Activated CD8-positive, alpha-beta T cell treated with anti-CD3 and anti-CD28 coated beads for 36 hours (primary cell): Measurements from ENCODE around the gene FBXW9. TPM values are rescaled to one million over a fixed set of nuclear protein-coding genes. Genes with fewer than 3 reads are reported as not detected.

Source experiments
- ATAC-seq: fragments of 200-7000 bp; cut with Tn5 transposase; one replicate; pipeline ENCODE4 v1.10.0; 2021; ENCODE audit warnings: mild to moderate bottlenecking, moderate library complexity
- CTCF ChIA-PET: fragments of 350-600 bp; sonication (Branson Sonifier 250); formaldehyde crosslinking; loops from one replicate; lab custom pipeline; 2021; ENCODE audit warnings: antibody characterized with exemption; lab: Charles Lee
- POLR2A ChIA-PET: fragments of 350-600 bp; sonication (Branson Sonifier 250); formaldehyde crosslinking; loops from one replicate; lab custom pipeline; 2021; ENCODE audit warnings: antibody characterized with exemption; lab: Charles Lee
- DNase-seq: peaks from one replicate; pipeline ENCODE4 v3.0.0-alpha.2; 2020
- H3K27ac Mint-ChIP-seq: one replicate; pipeline ENCODE4 v1.8.0; 2021; ENCODE audit warnings: mild to moderate bottlenecking, mixed read lengths
- H3K27me3 Mint-ChIP-seq: one replicate; pipeline ENCODE4 v1.8.0; 2021; ENCODE audit warnings: mixed read lengths
- H3K36me3 Mint-ChIP-seq: one replicate; pipeline ENCODE4 v1.8.0; 2021; ENCODE audit warnings: low read depth, mixed read lengths
- H3K4me1 Mint-ChIP-seq: one replicate; pipeline ENCODE4 v1.8.0; 2021; ENCODE audit warnings: low read depth, mixed read lengths
- H3K4me3 Mint-ChIP-seq: one replicate; pipeline ENCODE4 v1.8.0; 2021; ENCODE audit warnings: mild to moderate bottlenecking, moderate library complexity, mixed read lengths
- H3K9me3 Mint-ChIP-seq: one replicate; pipeline ENCODE4 v1.8.0; 2021; ENCODE audit warnings: mixed read lengths
- intact Hi-C: fragments of 100-400 bp; cut with micrococcal nuclease; formaldehyde crosslinking; loops from one replicate; pipeline ENCODE4 v1.10.0; 2022
- total RNA-seq, 2 experiments: library from RNA; stranded (reverse); gene quantifications; one replicate each; pipeline ENCODE4 v1.2.3, GENCODE V29; 2021
- TF ChIP-seq, protein P1 (sequence below): fragments of 200-600 bp; IDR thresholded peaks from one replicate; pipeline ENCODE4 v1.8.0; 2022; ENCODE audit warnings: antibody characterized with exemption, mild to moderate bottlenecking

Gene FBXW9
- total RNA-seq, 2 experiments from 2014 or later = 9.9 to 10.8 TPM

GRCh38 chr19:12667731-12668302 lies 28.6 kb downstream of the FBXW9 start:
- DNase-seq = no peak
- Mint-ChIP-seq H3K4me3 (peak overlapping the region; percentile 99), H3K9me3 (no peaks in the 10 kb centered on the region), H3K27me3 (no peaks in the 10 kb centered on the region), H3K27ac (peak overlapping the region; percentile 100), H3K36me3 (peaks cover 55% of the 10 kb centered on the region), H3K4me1 (peaks cover 41% of the 10 kb centered on the region)
- intact Hi-C loops = loop anchor here (5.0 to 10.0 kb wide), 2 partner anchors 53 to 106 kb away; partner anchors contain the start of genes ZNF490 and ZNF791
- CTCF ChIA-PET = interaction anchor here (3.4 kb wide), 1 partner anchor 104 kb away, joined by 12 read pairs; no protein-coding TSS in a partner anchor
- POLR2A ChIA-PET = interaction anchor here (1.1 to 4.3 kb wide), 5 partner anchors 10 to 141 kb away, joined by 3 to 29 read pairs (median 4); no protein-coding TSS in a partner anchor
- TF ChIP-seq, protein P1, sequence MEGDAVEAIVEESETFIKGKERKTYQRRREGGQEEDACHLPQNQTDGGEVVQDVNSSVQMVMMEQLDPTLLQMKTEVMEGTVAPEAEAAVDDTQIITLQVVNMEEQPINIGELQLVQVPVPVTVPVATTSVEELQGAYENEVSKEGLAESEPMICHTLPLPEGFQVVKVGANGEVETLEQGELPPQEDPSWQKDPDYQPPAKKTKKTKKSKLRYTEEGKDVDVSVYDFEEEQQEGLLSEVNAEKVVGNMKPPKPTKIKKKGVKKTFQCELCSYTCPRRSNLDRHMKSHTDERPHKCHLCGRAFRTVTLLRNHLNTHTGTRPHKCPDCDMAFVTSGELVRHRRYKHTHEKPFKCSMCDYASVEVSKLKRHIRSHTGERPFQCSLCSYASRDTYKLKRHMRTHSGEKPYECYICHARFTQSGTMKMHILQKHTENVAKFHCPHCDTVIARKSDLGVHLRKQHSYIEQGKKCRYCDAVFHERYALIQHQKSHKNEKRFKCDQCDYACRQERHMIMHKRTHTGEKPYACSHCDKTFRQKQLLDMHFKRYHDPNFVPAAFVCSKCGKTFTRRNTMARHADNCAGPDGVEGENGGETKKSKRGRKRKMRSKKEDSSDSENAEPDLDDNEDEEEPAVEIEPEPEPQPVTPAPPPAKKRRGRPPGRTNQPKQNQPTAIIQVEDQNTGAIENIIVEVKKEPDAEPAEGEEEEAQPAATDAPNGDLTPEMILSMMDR = no peak
- no peak for ATAC-seq

DNA sequence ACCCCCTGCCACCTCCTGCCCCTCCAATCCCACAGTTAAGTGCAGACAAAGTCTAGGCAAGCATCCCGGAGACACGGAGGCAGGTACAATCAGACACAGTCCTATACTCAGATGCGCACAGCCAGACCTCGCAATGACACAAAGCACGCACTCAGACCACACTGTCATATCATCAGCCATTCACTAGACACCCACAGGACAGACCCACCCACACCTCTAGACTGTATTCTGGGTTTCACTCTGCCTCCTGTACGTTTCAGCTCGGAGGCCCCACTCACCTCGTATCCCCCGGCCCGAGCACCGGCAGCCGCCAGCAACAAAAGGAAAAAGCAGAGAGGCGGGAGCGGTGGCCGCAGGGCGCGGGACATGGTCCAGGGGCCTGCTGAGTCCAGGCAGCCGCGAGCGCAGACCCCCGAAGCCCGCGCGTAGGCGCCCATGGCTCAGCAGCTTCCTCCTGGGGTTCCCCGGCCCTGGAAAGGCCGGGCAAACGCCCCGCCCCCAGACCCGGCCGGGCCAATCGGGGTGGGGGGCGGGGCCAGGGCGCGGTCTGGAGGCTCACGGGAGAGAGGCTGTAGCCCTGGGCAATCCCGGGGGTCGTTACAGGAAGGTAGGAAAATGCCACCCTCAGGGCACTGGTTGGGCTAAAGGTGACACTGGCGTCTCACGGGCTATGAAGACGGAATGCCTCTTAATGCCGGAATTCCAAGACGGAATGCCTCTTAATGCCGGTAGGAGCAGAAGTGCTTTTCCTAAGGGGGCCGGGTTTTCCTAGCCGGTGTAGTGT lies 30.0 kb downstream of the FBXW9 start, which contains the start of the genes MAN2B1 and WDR83:
MAN2B1 (minus strand) TSS at position 478 of the 784 bp plus-strand sequence; CDS start at position 437, 41 bp downstream.
WDR83 (plus strand) TSS at position 543 of the 784 bp plus-strand sequence. CDS start 2,984 bp downstream, outside the sequence.
- DNase-seq (peak; percentile 88), ATAC-seq (peak; percentile 74)
- peaks cover 37% of the 10 kb centered on the region for H3K4me1 Mint-ChIP-seq
- POLR2A ChIA-PET = interaction anchor here (0.6 to 1.9 kb wide), 10 partner anchors 9 to 94 kb away, joined by 3 to 6 read pairs (median 4); partner anchors contain the start of genes FBXW9, ZNF490 and ZNF791
- TF ChIP-seq, protein P1 = no peak
- no peaks in the 10 kb centered on the region for H3K27me3 Mint-ChIP-seq
- intact Hi-C loops = loop anchor here (5.0 to 10.0 kb wide), 2 partner anchors 52 to 104 kb away; partner anchors contain the start of genes ZNF490 and ZNF791
- CTCF ChIA-PET = interaction anchor here (0.8 to 3.4 kb wide), 5 partner anchors 10 to 181 kb away, joined by 3 to 12 read pairs (median 7); no protein-coding TSS in a partner anchor
- peaks cover 51% of the 10 kb centered on the region for H3K36me3 Mint-ChIP-seq
- peak within 1 kb of the TSS; percentile 95 for H3K27ac Mint-ChIP-seq
- peak within 1 kb of the TSS; percentile 99 for H3K4me3 Mint-ChIP-seq
- H3K9me3 Mint-ChIP-seq = no peaks in the 10 kb centered on the region

GRCh38 chr19:12665671-12666264 lies 30.7 kb downstream of the FBXW9 start:
- Mint-ChIP-seq H3K4me3 (peak overlapping the region; percentile 99), H3K9me3 (no peaks in the 10 kb centered on the region), H3K27ac (peak overlapping the region; percentile 95), H3K27me3 (no peaks in the 10 kb centered on the region), H3K4me1 (peaks cover 35% of the 10 kb centered on the region), H3K36me3 (peaks cover 58% of the 10 kb centered on the region)
- peak; percentile 32 for ATAC-seq
- CTCF ChIA-PET = interaction anchor here (0.8 to 3.4 kb wide), 5 partner anchors 10 to 181 kb away, joined by 3 to 12 read pairs (median 7); no protein-coding TSS in a partner anchor
- POLR2A ChIA-PET = interaction anchor here (0.5 to 1.9 kb wide), 9 partner anchors 9 to 57 kb away, joined by 3 to 6 read pairs (median 4); partner anchors contain the start of genes FBXW9, ZNF490 and ZNF791
- DNase-seq = peak; percentile 60
- intact Hi-C loops = loop anchor here (5.0 to 10.0 kb wide), 2 partner anchors 51 to 103 kb away; partner anchors contain the start of genes ZNF490 and ZNF791
- TF ChIP-seq, protein P1 = no peak

GRCh38 chr19:12665281-12665573 lies 31.2 kb downstream of the FBXW9 start:
- ChIA-PET POLR2A (interaction anchor here (1.0 to 1.7 kb wide), 3 partner anchors 16 to 170 kb away, joined by 3 to 6 read pairs (median 5); no protein-coding TSS in a partner anchor), CTCF (interaction anchor here (1.5 to 3.4 kb wide), 3 partner anchors 16 to 101 kb away, joined by 3 to 12 read pairs (median 11); no protein-coding TSS in a partner anchor)
- DNase-seq (peak; percentile 84), ATAC-seq (peak; percentile 43)
- Mint-ChIP-seq H3K27me3 (no peaks in the 10 kb centered on the region), H3K4me1 (peaks cover 30% of the 10 kb centered on the region), H3K4me3 (peak overlapping the region; percentile 99), H3K9me3 (no peaks in the 10 kb centered on the region), H3K27ac (peak overlapping the region; percentile 95), H3K36me3 (peaks cover 57% of the 10 kb centered on the region)
- TF ChIP-seq, protein P1 = no peak
- intact Hi-C loops = loop anchor here (5.0 to 10.0 kb wide), 2 partner anchors 50 to 103 kb away; partner anchors contain the start of genes ZNF490 and ZNF791
